WTC11 (cell line): ENCODE data around the gene ABHD11.

Experiments
- ATF2 ChIP-seq: sonication (generic); formaldehyde crosslinking; IDR thresholded peaks from 2 replicates; pipeline ENCODE4 v1.8.1; 2022; ENCODE audit warnings: low read depth, missing genetic modification reagents, borderline replicate concordance
- CTCF ChIP-seq: fragments of 200-600 bp; IDR thresholded peaks from 2 replicates; pipeline ENCODE4 v1.8.0; 2022; ENCODE audit warnings: antibody characterized with exemption
- IRF2 ChIP-seq: sonication (generic); formaldehyde crosslinking; IDR thresholded peaks from 2 replicates; pipeline ENCODE4 v1.8.0; 2022; ENCODE audit warnings: low read depth, missing genetic modification reagents, borderline replicate concordance
- MAX ChIP-seq: sonication (generic); formaldehyde crosslinking; IDR thresholded peaks from 2 replicates; pipeline ENCODE4 v1.8.0; 2022; ENCODE audit warnings: mild to moderate bottlenecking, missing genetic modification reagents
- SP1 ChIP-seq: sonication (generic); formaldehyde crosslinking; conservative IDR thresholded peaks from 2 replicates; pipeline ENCODE4 v1.8.1; 2022; ENCODE audit warnings: missing genetic modification reagents

GRCh38 chr7:73696372-73696771, 42.2 kb downstream of the ABHD11 start:
- no peak for TF ChIP-seq ATF2
- no peak for TF ChIP-seq CTCF
- no peak for TF ChIP-seq SP1
- no peak for TF ChIP-seq MAX (CRISPR knock-in tag)
- no peak for TF ChIP-seq IRF2 (CRISPR knock-in tag)
